ENCODE data around the gene TEX101.

- TF ChIP-seq POLR2AphosphoS5 (IDR thresholded peaks at IDR 0.05): no peak
- TF ChIP-seq POLR2A (IDR thresholded peaks at IDR 0.05): no peak
Measured at GRCh38 chr19:43414554-43414953, at the start of gene TEX101.
